Transverse colon (tissue), 4 donors: Measurements from ENCODE around the gene RSRP1. TPM values are rescaled to one million over a fixed set of nuclear protein-coding genes. Genes with fewer than 3 reads are reported as not detected.

Source experiments
- DNase-seq: peaks from one replicate; pipeline ENCODE4 v3.0.0-alpha.2; 2019
- H3K27ac ChIP-seq, 4 donors: fragments of 200-600 bp; sonication (generic); 2 replicates each; pipeline ENCODE4 v1.5.1; 2016 to 2018; ENCODE audit warnings: inconsistent platforms in 4 of 4
- H3K27me3 ChIP-seq: fragments of 200-600 bp; sonication (generic); 2 replicates; pipeline ENCODE4 v1.5.1; 2017; ENCODE audit warnings: inconsistent platforms
- H3K36me3 ChIP-seq, 4 donors: fragments of 200-600 bp; sonication (generic); 2 replicates each; pipeline ENCODE4 v1.5.1; 2017 to 2019; ENCODE audit warnings: inconsistent platforms in 4 of 4
- H3K4me1 ChIP-seq, 4 donors: fragments of 200-600 bp; sonication (generic); 2 replicates each; pipeline ENCODE4 v1.5.1; 2017 to 2020; ENCODE audit warnings: inconsistent platforms in 4 of 4
- H3K4me3 ChIP-seq, 4 donors: fragments of 200-600 bp; sonication (generic); 1 replicate in 1 of 4; 2 replicates in 3 of 4; pipeline versions ENCODE4 v1.5.1 to v1.6.1; 2017 to 2019; ENCODE audit warnings: inconsistent platforms in 4 of 4
- H3K9me3 ChIP-seq, 2 donors: fragments of 200-600 bp; sonication (generic); 2 replicates each; pipeline ENCODE4 v1.5.1; 2017 to 2019; ENCODE audit warnings: inconsistent platforms in 2 of 2
- CTCF ChIP-seq, 5 experiments: fragments of 200-600 bp in 3 of 5; fragments of 450-650 bp in 2 of 5; sonication (generic) in 3 of 5; IDR thresholded peaks; 1 replicate in 2 of 5; 2 replicates in 3 of 5; pipeline ENCODE4 v1.5.1; 2016 to 2017; ENCODE audit warnings: antibody characterized with exemption in 5 of 5, inconsistent platforms in 3 of 5, mild to moderate bottlenecking in 2 of 5, moderate library complexity in 1 of 5
- EP300 ChIP-seq: sonication (generic); formaldehyde crosslinking; IDR thresholded peaks from one replicate; pipeline ENCODE4 v1.6.1; 2017; ENCODE audit warnings: antibody characterized with exemption, low read depth
- POLR2A ChIP-seq: fragments of 450-650 bp; IDR thresholded peaks from one replicate; pipeline ENCODE4 v1.6.1; 2016; ENCODE audit warnings: antibody characterized with exemption, mild to moderate bottlenecking, moderate library complexity
- POLR2AphosphoS5 ChIP-seq, 3 donors: sonication (generic); formaldehyde crosslinking; IDR thresholded peaks; one replicate each; pipeline ENCODE4 v1.6.1; 2016; ENCODE audit warnings: antibody characterized with exemption in 3 of 3
- WGBS, 2 donors: methylation state at CpG; one replicate each; pipeline ENCODE4 v1.1.5; 2018; ENCODE audit warnings: low coverage in 1 of 2; 5-methylcytosine and 5-hydroxymethylcytosine counted together
- in situ Hi-C, 4 donors: fragments of 200-750 bp; cut with MboI; loops; one replicate each; pipeline versions ENCODE4 v1.15.0 to v1.15.1; 2017; ENCODE audit warnings: low sequenced_read_pairs in 3 of 4, low pct_ligation_motif_present in 1 of 4, low pct_unique_long_range_greater_than_20kb in 1 of 4
- intact Hi-C: fragments of 100-400 bp; cut with DNase I; formaldehyde crosslinking; loops from one replicate; pipeline ENCODE4 v1.15.1; 2023; ENCODE audit warnings: low total_unique reads
- total RNA-seq, 4 donors: library from RNA; depleted of rRNA; stranded (reverse); fragments of >200 nt; gene quantifications; one replicate each; pipeline ENCODE4 v1.1.0, GENCODE V29; 2016

The RSRP1 gene
- total RNA-seq, 4 donors from 2014 or later: 231 to 467 (median 279) TPM

- WGBS, 2 donors: 80 to 97% methylated on average over 1 to 18 of the region's 18 CpGs
- Histone ChIP-seq H3K4me3 (no peak overlapping the region), H3K4me1 (no peaks in the 10 kb centered on the region), H3K27me3 (no peaks in the 10 kb centered on the region), H3K9me3 (no peaks in the 10 kb centered on the region), H3K36me3 (no peaks in the 10 kb centered on the region), H3K27ac (no peak overlapping the region)
- TF ChIP-seq POLR2A (no peak), EP300 (no peak), POLR2AphosphoS5 (IDR thresholded peaks at IDR 0.05) (no peak), CTCF (IDR thresholded peaks at IDR 0.05) (no peak)
- in situ Hi-C loops (loop anchor here in 1 of 4 donors (10.0 kb wide), 1 partner anchor 89 kb away; no protein-coding TSS in a partner anchor), intact Hi-C loops (no loop called here)
- DNase-seq: no peak
Measured at GRCh38 chr1:25255706-25256577, 8.7 kb upstream of the RSRP1 start.

- in situ Hi-C loops (loop anchor here in 1 of 4 donors (10.0 kb wide), 1 partner anchor 91 kb away; no protein-coding TSS in a partner anchor), intact Hi-C loops (no loop called here)
- no peaks in the 10 kb centered on the region for H3K36me3 ChIP-seq
- no peak for DNase-seq
- no peak overlapping the region for H3K27ac ChIP-seq
- WGBS, 2 donors: 83 to 88% methylated on average over 1 to 2 of the region's 2 CpGs
- TF ChIP-seq POLR2AphosphoS5 (IDR thresholded peaks at IDR 0.05): no peak
- TF ChIP-seq EP300: no peak
- TF ChIP-seq CTCF (IDR thresholded peaks at IDR 0.05): no peak
- no peak for TF ChIP-seq POLR2A
- H3K27me3 ChIP-seq: no peaks in the 10 kb centered on the region
- no peaks in the 10 kb centered on the region for H3K4me1 ChIP-seq
- no peaks in the 10 kb centered on the region for H3K9me3 ChIP-seq
- H3K4me3 ChIP-seq: no peak overlapping the region
Measured at GRCh38 chr1:25253911-25254310, 6.7 kb upstream of the RSRP1 start.

GRCh38 chr1:25247829-25248754 is 838 bp upstream of the RSRP1 start:
- H3K9me3 ChIP-seq: no peaks in the 10 kb centered on the region
- intact Hi-C loops (no loop called here), in situ Hi-C loops (no loop called here)
- peak overlapping the region; percentile 100 for H3K27ac ChIP-seq
- DNase-seq: no peak
- peaks cover 13 to 34% (median 25%) of the 10 kb centered on the region in 4 donors for H3K4me1 ChIP-seq
- WGBS, 2 donors: 25 to 70% methylated on average over 9 to 27 of the region's 30 CpGs
- H3K27me3 ChIP-seq: no peaks in the 10 kb centered on the region
- H3K36me3 ChIP-seq: peaks cover 0 to 27% (median 12%) of the 10 kb centered on the region in 4 donors
- no peak for TF ChIP-seq EP300
- peak in 1 of 5 experiments; percentile 3 for TF ChIP-seq CTCF (IDR thresholded peaks at IDR 0.05)
- no peak for TF ChIP-seq POLR2AphosphoS5 (IDR thresholded peaks at IDR 0.05)
- TF ChIP-seq POLR2A: no peak
- peak overlapping the region; percentile 77 to 98 (median 90) for H3K4me3 ChIP-seq

GRCh38 chr1:25246600-25247023 is 642 bp downstream of the RSRP1 start:
- Histone ChIP-seq H3K4me3 (peak overlapping the region; percentile 89 to 98 (median 94)), H3K36me3 (peaks cover 0 to 40% (median 19%) of the 10 kb centered on the region in 4 donors), H3K9me3 (no peaks in the 10 kb centered on the region), H3K27me3 (no peaks in the 10 kb centered on the region), H3K4me1 (peaks cover 13 to 47% (median 25%) of the 10 kb centered on the region in 4 donors), H3K27ac (peak overlapping the region; percentile 100)
- peak in 2 of 5 experiments; percentile 5 to 12 for TF ChIP-seq CTCF (IDR thresholded peaks at IDR 0.05)
- no peak for TF ChIP-seq POLR2AphosphoS5 (IDR thresholded peaks at IDR 0.05)
- TF ChIP-seq POLR2A: no peak
- TF ChIP-seq EP300: no peak
- DNase-seq: peak; percentile 37
- intact Hi-C loops: no loop called here
- in situ Hi-C loops: no loop called here
- WGBS, 2 donors: 0% methylated on average over 49 of the region's 53 CpGs; no CpG with 5 or more reads in 1 of the 2 donors
